ENCODE data around the gene VAMP5. TPM values are rescaled to one million over a fixed set of nuclear protein-coding genes. Genes with fewer than 3 reads are reported as not detected.
A peak's percentile ranks its signal among the peaks of the same experiment; 100 is the strongest.

Gene VAMP5
- total and polyA plus RNA-seq, 9 of the 15 experiments (the other 6 are each of a cell fraction or from before 2014, with no cell fraction given), result 0.54 to 1.9 (median 1.5) TPM; not detected in 2

DNA sequence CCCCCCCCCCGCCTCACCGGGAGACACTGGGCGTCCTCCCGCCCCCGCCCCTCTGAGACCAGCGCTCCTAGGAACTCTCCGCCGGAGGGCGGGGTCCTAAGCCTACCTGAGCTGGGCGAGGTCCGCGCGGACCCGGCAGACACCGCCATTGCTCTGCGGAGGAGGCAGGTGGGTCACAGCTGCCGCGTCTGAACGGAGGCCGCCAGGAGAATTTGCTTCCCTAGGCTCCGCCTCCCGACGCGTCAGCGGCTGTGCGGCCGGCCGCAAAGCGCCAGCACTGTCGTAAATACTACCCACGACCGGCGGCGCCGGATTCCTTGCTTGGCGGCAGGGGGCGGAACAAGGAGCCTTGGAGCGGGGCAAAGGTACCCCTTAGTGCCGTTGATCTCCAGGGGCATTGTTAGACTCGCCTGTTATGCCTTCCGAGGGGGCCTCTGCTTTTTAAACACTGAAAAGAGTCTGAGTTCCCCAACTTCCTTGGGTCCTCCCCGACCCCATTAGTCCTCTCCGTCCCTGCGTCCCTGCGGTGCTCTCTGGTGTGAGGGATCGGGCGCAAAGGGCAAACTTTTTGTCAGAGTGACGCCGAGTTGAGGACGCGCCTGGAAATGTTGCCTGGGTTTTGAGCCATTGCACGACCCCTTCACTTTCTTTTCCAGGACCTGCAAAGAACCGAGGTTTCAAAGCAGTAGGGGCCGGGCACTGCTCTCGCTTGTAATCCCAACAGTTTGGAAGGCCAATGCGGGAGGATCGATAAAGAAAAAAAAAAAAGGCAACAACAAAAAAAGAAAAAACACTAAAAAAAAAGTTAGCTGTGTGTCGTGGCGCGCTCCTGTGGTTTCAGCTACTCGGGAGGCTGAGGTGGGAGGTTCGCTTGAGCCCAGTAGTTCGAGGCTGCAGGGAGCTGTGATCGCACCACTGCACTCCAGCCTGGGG is 22.7 kb upstream of the VAMP5 start, which contains the start of gene GGCX:
GGCX (minus strand) TSS at position 214 of the 933 bp plus-strand sequence; CDS start at position 149, 65 bp downstream.
- ATAC-seq (peak; percentile 94), DNase-seq (ENCODE audit: extremely low read depth in 1 of 4, low spot score in 3 of 4) (peak; percentile 90 to 97 (median 92)), FAIRE-seq (peak; percentile 89)
- Histone ChIP-seq H3K9me1 (ENCODE audit: control insufficient read depth, insufficient read depth, low read length) (peaks cover 3% of the 10 kb centered on the region), H3K4me2 (ENCODE audit: insufficient read depth, low read length) (peak within 1 kb of the TSS; percentile 100), H4K20me1 (replicated peaks; ENCODE audit: control insufficient read depth, insufficient read depth, low read length) (no peaks in the 10 kb centered on the region), H3K4me3 (peak within 1 kb of the TSS; percentile 79), H2AFZ (ENCODE audit: low read depth, low read length) (peak within 1 kb of the TSS; percentile 100), H3K9ac (ENCODE audit: insufficient read depth in 1 of 2, low read depth in 2 of 2, low read length in 2 of 2) (peak within 1 kb of the TSS; percentile 95 to 98), H3K9me3 (replicated peaks; ENCODE audit: control insufficient read depth, insufficient read depth, low read depth, low read length) (no peaks in the 10 kb centered on the region), H3K79me2 (ENCODE audit: control insufficient read depth, insufficient read depth, low read length) (peaks cover 35% of the 10 kb centered on the region), H3K27me3 (ENCODE audit: control insufficient read depth in 2 of 2, insufficient read depth in 2 of 2, low read length in 2 of 2) (no peaks in the 10 kb centered on the region), H3K36me3 (ENCODE audit: control insufficient read depth, insufficient read depth, low read length) (peaks cover 25% of the 10 kb centered on the region), H3K4me1 (replicated peaks in 1 of 2; ENCODE audit: control insufficient read depth in 2 of 2, insufficient read depth in 2 of 2, low read length in 2 of 2) (peaks cover 18 to 26% of the 10 kb centered on the region in 2 experiments), H3K27ac (ENCODE audit: extremely low read depth, low read depth, low read length) (peak within 1 kb of the TSS; percentile 95)
- intact Hi-C loops (cut with micrococcal nuclease), result loop anchor here (2.0 kb wide), 1 partner anchor 41 kb away; the partner anchor contains the start of gene TMEM150A
- WGBS (ENCODE audit: insufficient coverage, low coverage, missing lambda C conversion rate), result 2% methylated on average over 63 of the region's 64 CpGs
- ChIA-PET CTCF (ENCODE audit: low intra/inter-chr PET ratio) (interaction anchor here (0.6 to 1.0 kb wide), 2 partner anchors 44 to 141 kb away, joined by 3 to 5 read pairs; no protein-coding TSS in a partner anchor), POLR2A (interaction anchor here (0.6 to 16.3 kb wide), 15 partner anchors 12 to 168 kb away, joined by 3 to 358 read pairs (median 4); partner anchors contain the start of genes C2orf68, MAT2A, USP39 and VAMP8)
- BruUV-seq (replicated peaks), result TSS peak; percentile 97
- in situ Hi-C loops (cut with MboI), result no loop called here
- TF ChIP-seq RB1 (IDR thresholded peaks at IDR 0.05; ENCODE audit: low read depth), result peak; percentile 65; the same call in 1 of the 2 replicates
- TF ChIP-seq, protein P1, sequence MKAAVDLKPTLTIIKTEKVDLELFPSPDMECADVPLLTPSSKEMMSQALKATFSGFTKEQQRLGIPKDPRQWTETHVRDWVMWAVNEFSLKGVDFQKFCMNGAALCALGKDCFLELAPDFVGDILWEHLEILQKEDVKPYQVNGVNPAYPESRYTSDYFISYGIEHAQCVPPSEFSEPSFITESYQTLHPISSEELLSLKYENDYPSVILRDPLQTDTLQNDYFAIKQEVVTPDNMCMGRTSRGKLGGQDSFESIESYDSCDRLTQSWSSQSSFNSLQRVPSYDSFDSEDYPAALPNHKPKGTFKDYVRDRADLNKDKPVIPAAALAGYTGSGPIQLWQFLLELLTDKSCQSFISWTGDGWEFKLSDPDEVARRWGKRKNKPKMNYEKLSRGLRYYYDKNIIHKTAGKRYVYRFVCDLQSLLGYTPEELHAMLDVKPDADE (conservative IDR thresholded peaks at IDR 0.05; ENCODE audit: control insufficient read depth, low read depth, low read length), result 0 out of 2 replicates have a peak, but pooled peaks have one; percentile 31
- 0 out of 2 replicates have a peak, but pooled peaks have one; percentile 29 for TF ChIP-seq ZNF589 (CRISPR knock-in tag; IDR thresholded peaks at IDR 0.05; ENCODE audit: low read depth)
- TF ChIP-seq ZNF77 (CRISPR knock-in tag; IDR thresholded peaks at IDR 0.05), result no peak
- no peak for TF ChIP-seq ESRRB (CRISPR knock-in tag; IDR thresholded peaks at IDR 0.05; ENCODE audit: borderline replicate concordance)
- peak; percentile 80 for TF ChIP-seq CTBP1 (IDR thresholded peaks at IDR 0.05; ENCODE audit: borderline replicate concordance)
- no peak for TF ChIP-seq TRIM28 (IDR thresholded peaks at IDR 0.05)
- TF ChIP-seq ZC3H8 (IDR thresholded peaks at IDR 0.05), result no peak
- TF ChIP-seq, protein P2, sequence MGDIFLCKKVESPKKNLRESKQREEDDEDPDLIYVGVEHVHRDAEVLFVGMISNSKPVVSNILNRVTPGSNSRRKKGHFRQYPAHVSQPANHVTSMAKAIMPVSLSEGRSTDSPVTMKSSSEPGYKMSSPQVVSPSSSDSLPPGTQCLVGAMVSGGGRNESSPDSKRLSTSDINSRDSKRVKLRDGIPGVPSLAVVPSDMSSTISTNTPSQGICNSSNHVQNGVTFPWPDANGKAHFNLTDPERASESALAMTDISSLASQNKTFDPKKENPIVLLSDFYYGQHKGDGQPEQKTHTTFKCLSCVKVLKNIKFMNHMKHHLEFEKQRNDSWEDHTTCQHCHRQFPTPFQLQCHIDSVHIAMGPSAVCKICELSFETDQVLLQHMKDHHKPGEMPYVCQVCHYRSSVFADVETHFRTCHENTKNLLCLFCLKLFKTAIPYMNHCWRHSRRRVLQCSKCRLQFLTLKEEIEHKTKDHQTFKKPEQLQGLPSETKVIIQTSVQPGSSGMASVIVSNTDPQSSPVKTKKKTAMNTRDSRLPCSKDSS (IDR thresholded peaks at IDR 0.05; ENCODE audit: low read depth, partially characterized antibody), result peak; percentile 19
- peak; percentile 66 for TF ChIP-seq HNRNPLL (IDR thresholded peaks at IDR 0.05; ENCODE audit: low read depth, low read length, poor library complexity, severe bottlenecking)
- TF ChIP-seq, protein P3, sequence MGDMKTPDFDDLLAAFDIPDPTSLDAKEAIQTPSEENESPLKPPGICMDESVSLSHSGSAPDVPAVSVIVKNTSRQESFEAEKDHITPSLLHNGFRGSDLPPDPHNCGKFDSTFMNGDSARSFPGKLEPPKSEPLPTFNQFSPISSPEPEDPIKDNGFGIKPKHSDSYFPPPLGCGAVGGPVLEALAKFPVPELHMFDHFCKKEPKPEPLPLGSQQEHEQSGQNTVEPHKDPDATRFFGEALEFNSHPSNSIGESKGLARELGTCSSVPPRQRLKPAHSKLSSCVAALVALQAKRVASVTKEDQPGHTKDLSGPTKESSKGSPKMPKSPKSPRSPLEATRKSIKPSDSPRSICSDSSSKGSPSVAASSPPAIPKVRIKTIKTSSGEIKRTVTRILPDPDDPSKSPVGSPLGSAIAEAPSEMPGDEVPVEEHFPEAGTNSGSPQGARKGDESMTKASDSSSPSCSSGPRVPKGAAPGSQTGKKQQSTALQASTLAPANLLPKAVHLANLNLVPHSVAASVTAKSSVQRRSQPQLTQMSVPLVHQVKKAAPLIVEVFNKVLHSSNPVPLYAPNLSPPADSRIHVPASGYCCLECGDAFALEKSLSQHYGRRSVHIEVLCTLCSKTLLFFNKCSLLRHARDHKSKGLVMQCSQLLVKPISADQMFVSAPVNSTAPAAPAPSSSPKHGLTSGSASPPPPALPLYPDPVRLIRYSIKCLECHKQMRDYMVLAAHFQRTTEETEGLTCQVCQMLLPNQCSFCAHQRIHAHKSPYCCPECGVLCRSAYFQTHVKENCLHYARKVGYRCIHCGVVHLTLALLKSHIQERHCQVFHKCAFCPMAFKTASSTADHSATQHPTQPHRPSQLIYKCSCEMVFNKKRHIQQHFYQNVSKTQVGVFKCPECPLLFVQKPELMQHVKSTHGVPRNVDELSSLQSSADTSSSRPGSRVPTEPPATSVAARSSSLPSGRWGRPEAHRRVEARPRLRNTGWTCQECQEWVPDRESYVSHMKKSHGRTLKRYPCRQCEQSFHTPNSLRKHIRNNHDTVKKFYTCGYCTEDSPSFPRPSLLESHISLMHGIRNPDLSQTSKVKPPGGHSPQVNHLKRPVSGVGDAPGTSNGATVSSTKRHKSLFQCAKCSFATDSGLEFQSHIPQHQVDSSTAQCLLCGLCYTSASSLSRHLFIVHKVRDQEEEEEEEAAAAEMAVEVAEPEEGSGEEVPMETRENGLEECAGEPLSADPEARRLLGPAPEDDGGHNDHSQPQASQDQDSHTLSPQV (IDR thresholded peaks at IDR 0.05), result no peak
- TF ChIP-seq POLR2A (conservative IDR thresholded peaks at IDR 0.05), result peak; percentile 95
- no peak for TF ChIP-seq NR2C2 (CRISPR knock-in tag; IDR thresholded peaks at IDR 0.05)
- TF ChIP-seq NR2C2 (tag; IDR thresholded peaks at IDR 0.05), result peak; percentile 76; the same call in 1 of the 2 replicates

Data from K562 (cell line).